Peyer's patch (tissue), 4 donors: ENCODE measurements around the gene MYOC. TPM values are rescaled to one million over a fixed set of nuclear protein-coding genes. Genes with fewer than 3 reads are reported as not detected.

ENCODE experiments used
- DNase-seq, 3 donors: peaks; one replicate each; pipeline ENCODE4 v3.0.0-alpha.2; 2017 to 2019
- H3K27ac ChIP-seq, 4 donors: fragments of 200-600 bp; sonication (generic); one replicate each; pipeline ENCODE4 v1.5.1; 2016 to 2019
- H3K27me3 ChIP-seq, 2 donors: fragments of 200-600 bp; sonication (generic); one replicate each; pipeline ENCODE4 v1.5.1; 2019
- H3K36me3 ChIP-seq, 3 donors: fragments of 200-600 bp; sonication (generic); one replicate each; pipeline ENCODE4 v1.5.1; 2016 to 2019
- H3K4me1 ChIP-seq, 4 donors: fragments of 200-600 bp; sonication (generic); one replicate each; pipeline ENCODE4 v1.5.1; 2016 to 2019
- H3K4me3 ChIP-seq, 4 donors: fragments of 200-600 bp; sonication (generic); 1 replicate in 3 of 4; 2 replicates in 1 of 4; pipeline ENCODE4 v1.5.1; 2016 to 2019; ENCODE audit warnings: mild to moderate bottlenecking in 1 of 4
- H3K9me3 ChIP-seq, 4 donors: fragments of 200-600 bp; sonication (generic); one replicate each; pipeline ENCODE4 v1.5.1; 2016 to 2019; ENCODE audit warnings: mild to moderate bottlenecking in 1 of 4
- CTCF ChIP-seq, 6 experiments: fragments of 450-650 bp in 4 of 6; fragments of 200-600 bp in 2 of 6; sonication (generic) in 1 of 6; IDR thresholded peaks; one replicate each; pipeline ENCODE4 v1.5.1; 2017 to 2019; ENCODE audit warnings: antibody characterized with exemption in 6 of 6, mild to moderate bottlenecking in 3 of 6, moderate library complexity in 1 of 6
- POLR2A ChIP-seq, 2 donors: fragments of 450-650 bp; IDR thresholded peaks; one replicate each; pipeline ENCODE4 v1.5.1; 2017; ENCODE audit warnings: antibody characterized with exemption in 2 of 2, mild to moderate bottlenecking in 2 of 2, moderate library complexity in 2 of 2
- total RNA-seq, 4 donors: library from RNA; depleted of rRNA; stranded (reverse); fragments of >200 nt; gene quantifications; one replicate each; pipeline ENCODE4 v1.1.0, GENCODE V29; 2016

MYOC gene
- total RNA-seq, 4 donors from 2014 or later, result 1.2 to 3.3 (median 1.5) TPM; not detected in 1

- TF ChIP-seq CTCF (IDR thresholded peaks at IDR 0.05) (peak in 5 of 6 experiments; percentile 15 to 83 (median 64)), POLR2A (IDR thresholded peaks at IDR 0.05) (no peak)
- H3K4me3 ChIP-seq, result no peak overlapping the region
- peaks cover 0 to 13% (median 0%) of the 10 kb centered on the region in 4 donors for H3K4me1 ChIP-seq
- no peaks in the 10 kb centered on the region for H3K36me3 ChIP-seq
- peak overlapping the region in 2 of 4 donors; percentile 20 to 40 for H3K27ac ChIP-seq
- H3K9me3 ChIP-seq, result no peaks in the 10 kb centered on the region
- DNase-seq, result peak; percentile 38 to 89 (median 63)
- no peaks in the 10 kb centered on the region for H3K27me3 ChIP-seq
These were observed 7.5 kb downstream of the MYOC start for GRCh38 chr1:171644805-171645483.

- no peak overlapping the region for H3K27ac ChIP-seq
- DNase-seq, result no peak
- no peak for TF ChIP-seq POLR2A (IDR thresholded peaks at IDR 0.05)
- no peak for TF ChIP-seq CTCF (IDR thresholded peaks at IDR 0.05)
- no peak overlapping the region for H3K4me3 ChIP-seq
- H3K27me3 ChIP-seq, result no peaks in the 10 kb centered on the region
- peaks cover 0 to 13% (median 0%) of the 10 kb centered on the region in 4 donors for H3K4me1 ChIP-seq
- no peaks in the 10 kb centered on the region for H3K9me3 ChIP-seq
- no peaks in the 10 kb centered on the region for H3K36me3 ChIP-seq
These were observed 9.3 kb downstream of the MYOC start for GRCh38 chr1:171643156-171643555.

DNA sequence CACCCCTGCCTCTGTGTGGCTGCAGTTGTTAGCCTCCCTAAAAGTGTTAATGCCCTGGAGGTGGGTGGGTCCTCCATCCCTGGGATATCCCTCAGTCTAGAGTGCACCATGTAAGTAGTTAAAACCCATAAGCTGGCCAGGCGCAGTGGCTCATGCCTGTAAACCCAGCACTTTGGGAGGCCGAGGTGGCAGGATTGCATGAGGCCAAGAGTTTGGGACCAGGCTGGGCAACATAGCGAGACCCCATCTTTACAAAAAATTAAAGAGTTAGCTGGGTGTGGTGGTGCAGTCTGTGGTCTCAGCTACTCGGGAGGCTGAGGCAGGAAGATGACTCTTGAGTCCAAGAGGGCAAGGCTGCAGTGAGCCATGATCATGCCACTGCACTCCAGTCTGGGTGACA is 10.3 kb downstream of the MYOC start:
- no peaks in the 10 kb centered on the region for H3K36me3 ChIP-seq
- H3K27me3 ChIP-seq, result no peaks in the 10 kb centered on the region
- no peak overlapping the region for H3K4me3 ChIP-seq
- TF ChIP-seq POLR2A (IDR thresholded peaks at IDR 0.05) (no peak), CTCF (IDR thresholded peaks at IDR 0.05) (no peak)
- DNase-seq, result no peak
- no peaks in the 10 kb centered on the region for H3K9me3 ChIP-seq
- peaks cover 0 to 13% (median 0%) of the 10 kb centered on the region in 4 donors for H3K4me1 ChIP-seq
- H3K27ac ChIP-seq, result no peak overlapping the region

GRCh38 chr1:171641076-171641864 is 11.2 kb downstream of the MYOC start:
- TF ChIP-seq POLR2A (IDR thresholded peaks at IDR 0.05) (no peak), CTCF (IDR thresholded peaks at IDR 0.05) (no peak)
- Histone ChIP-seq H3K27me3 (no peaks in the 10 kb centered on the region), H3K9me3 (no peaks in the 10 kb centered on the region), H3K27ac (no peak overlapping the region), H3K4me1 (peaks cover 0 to 13% (median 0%) of the 10 kb centered on the region in 4 donors), H3K36me3 (no peaks in the 10 kb centered on the region), H3K4me3 (no peak overlapping the region)
- DNase-seq, result no peak

- Histone ChIP-seq H3K4me3 (no peak overlapping the region), H3K27me3 (no peaks in the 10 kb centered on the region), H3K4me1 (peaks cover 0 to 5% (median 0%) of the 10 kb centered on the region in 4 donors), H3K27ac (no peak overlapping the region), H3K36me3 (no peaks in the 10 kb centered on the region), H3K9me3 (no peaks in the 10 kb centered on the region)
- DNase-seq, result no peak
- TF ChIP-seq CTCF (IDR thresholded peaks at IDR 0.05), result no peak
- TF ChIP-seq POLR2A (IDR thresholded peaks at IDR 0.05), result no peak
These were observed 12.3 kb downstream of the MYOC start for GRCh38 chr1:171640225-171640624.
